GM12878 (cell line): ENCODE measurements around the gene PAX5. TPM values are rescaled to one million over a fixed set of nuclear protein-coding genes. Genes with fewer than 3 reads are reported as not detected.

ENCODE experiments used
- ATAC-seq: fragments of 200-7000 bp; cut with Tn5 transposase; 3 replicates; pipeline ENCODE4 v1.9.1; 2020; ENCODE audit warnings: mild to moderate bottlenecking, moderate library complexity
- BruUV-seq: library from RNA; stranded (reverse); fragments of 400-500 nt; replicated peaks from 2 replicates; lab custom pipeline; 2021; lab: Mats Ljungman, UMichigan
- CTCF ChIA-PET: fragments of 300-600 bp; sonication (Branson Sonifier 250); formaldehyde crosslinking; extraction: SDS; loops from one replicate; lab custom pipeline; 2021; ENCODE audit warnings: inconsistent platforms; lab: Yijun Ruan, JAX
- POLR2A ChIA-PET: fragments of 350-600 bp; formaldehyde crosslinking; extraction: SDS; loops from one replicate; lab custom pipeline; 2021; ENCODE audit warnings: inconsistent platforms; lab: Charles Lee
- RAD21 ChIA-PET: fragments of 300-600 bp; sonication (Branson Sonifier 250); formaldehyde crosslinking; loops from one replicate; lab custom pipeline; 2023; ENCODE audit warnings: antibody characterized with exemption; ENCODE audit not compliant: unreplicated experiment; lab: Charles Lee
- SMC1A ChIA-PET: fragments of 300-600 bp; sonication (Branson Sonifier 250); formaldehyde crosslinking; loops from one replicate; lab custom pipeline; 2023; ENCODE audit not compliant: unreplicated experiment, uncharacterized antibody; lab: Charles Lee
- DNase-seq: peaks from one replicate; pipeline ENCODE4 v3.0.0-alpha.2; 2011; ENCODE audit warnings: low read depth, low spot score
- FAIRE-seq: peaks from 3 replicates; lab custom pipeline; 2011; peaks lifted over from hg19 to GRCh38; lab: Jason Lieb, UNC
- H2AFZ ChIP-seq: 2 replicates; pipeline ENCODE4 v1.6.0; 2011; ENCODE audit warnings: low read depth, low read length, control low read depth; ENCODE audit not compliant: control insufficient read depth
- H3K27ac ChIP-seq: 2 replicates; pipeline ENCODE4 v1.5.1; 2011; ENCODE audit warnings: control low read depth; ENCODE audit not compliant: control insufficient read depth, insufficient read depth
- H3K27me3 ChIP-seq, 2 experiments: replicated peaks in 1 of 2; 2 replicates each; pipeline versions ENCODE4 v1.6.0 to v1.6.1; 2011; ENCODE audit warnings: low read length in 1 of 2; ENCODE audit not compliant: control insufficient read depth in 2 of 2, insufficient read depth in 2 of 2
- H3K36me3 ChIP-seq, 2 experiments: 2 replicates each; pipeline ENCODE4 v1.5.1; 2011; ENCODE audit warnings: low read length in 1 of 2; ENCODE audit not compliant: control insufficient read depth in 2 of 2, insufficient read depth in 2 of 2
- H3K4me1 ChIP-seq: 2 replicates; pipeline ENCODE4 v1.6.1; 2011; ENCODE audit warnings: mild to moderate bottlenecking, low read length, moderate library complexity, mixed read lengths; ENCODE audit not compliant: control insufficient read depth, insufficient read depth
- H3K4me2 ChIP-seq: 2 replicates; pipeline ENCODE4 v1.6.0; 2011; ENCODE audit warnings: control low read depth; ENCODE audit not compliant: control insufficient read depth, insufficient read depth
- H3K4me3 ChIP-seq: fragments of 200-600 bp; sonication (generic); 2 replicates; pipeline ENCODE4 v1.5.1; 2016
- H3K79me2 ChIP-seq: 2 replicates; pipeline ENCODE4 v1.6.0; 2011; ENCODE audit warnings: low read length; ENCODE audit not compliant: control insufficient read depth, insufficient read depth
- H3K9ac ChIP-seq: 2 replicates; pipeline ENCODE4 v1.8.0; 2011; ENCODE audit warnings: low read length, control low read depth, mixed read lengths; ENCODE audit not compliant: control insufficient read depth, insufficient read depth
- H3K9me3 ChIP-seq: replicated peaks from 3 replicates; pipeline ENCODE4 v1.5.1; 2011; ENCODE audit warnings: mild to moderate bottlenecking, low read length; ENCODE audit not compliant: control insufficient read depth, insufficient read depth
- H4K20me1 ChIP-seq: 2 replicates; pipeline ENCODE4 v1.6.0; 2011; ENCODE audit not compliant: control insufficient read depth, insufficient read depth
- ATF7 ChIP-seq: fragments of 450-650 bp; IDR thresholded peaks from 2 replicates; pipeline ENCODE4 v1.6.1; 2016; ENCODE audit warnings: low read depth, mild to moderate bottlenecking
- DPF2 ChIP-seq: fragments of 450-650 bp; IDR thresholded peaks from 2 replicates; pipeline ENCODE4 v1.6.1; 2017; ENCODE audit warnings: mild to moderate bottlenecking
- E2F8 ChIP-seq: fragments of 450-650 bp; IDR thresholded peaks from 2 replicates; pipeline ENCODE4 v1.6.1; 2018; ENCODE audit warnings: mild to moderate bottlenecking, low read depth, moderate library complexity; ENCODE audit not compliant: partially characterized antibody
- NFYA ChIP-seq: IDR thresholded peaks from 2 replicates; pipeline ENCODE4 v1.6.1; 2011; ENCODE audit warnings: low read depth, mild to moderate bottlenecking, low read length, improper control_type of control experiment, borderline replicate concordance
- NFYB ChIP-seq: IDR thresholded peaks from 2 replicates; pipeline ENCODE4 v1.6.1; 2011; ENCODE audit warnings: low read depth, mild to moderate bottlenecking, low read length, improper control_type of control experiment, moderate library complexity; ENCODE audit not compliant: insufficient read depth
- RB1 ChIP-seq: fragments of 450-650 bp; formaldehyde crosslinking; IDR thresholded peaks from 2 replicates; pipeline ENCODE4 v1.6.1; 2017; ENCODE audit warnings: mild to moderate bottlenecking, borderline replicate concordance
- SKIL ChIP-seq: fragments of 450-650 bp; IDR thresholded peaks from 2 replicates; pipeline ENCODE4 v1.6.1; 2017; ENCODE audit warnings: mild to moderate bottlenecking, low read depth, inconsistent platforms; ENCODE audit not compliant: poor library complexity, severe bottlenecking
- YBX1 ChIP-seq: fragments of 450-650 bp; IDR thresholded peaks from 2 replicates; pipeline ENCODE4 v1.6.1; 2016; ENCODE audit warnings: antibody characterized with exemption
- ZNF207 ChIP-seq: fragments of 450-650 bp; IDR thresholded peaks from 2 replicates; pipeline ENCODE4 v1.6.1; 2014; ENCODE audit warnings: antibody characterized with exemption, mild to moderate bottlenecking, borderline replicate concordance
- ZNF622 ChIP-seq: fragments of 450-650 bp; IDR thresholded peaks from 2 replicates; pipeline ENCODE4 v1.6.1; 2017; ENCODE audit warnings: mild to moderate bottlenecking, inconsistent platforms
- WGBS: methylation state at CpG from one replicate; pipeline ENCODE4 v1.1.6; 2016; ENCODE audit warnings: low lambda C conversion rate; ENCODE audit not compliant: insufficient replicate concordance, insufficient coverage; ENCODE audit errors: missing lambda C conversion rate; 5-methylcytosine and 5-hydroxymethylcytosine counted together
- in situ Hi-C: fragments of 300-500 bp; cut with MboI; formaldehyde crosslinking; loops from 9 replicates; pipeline ENCODE4 v1.14.3; 2018; ENCODE audit warnings: mixed read lengths
- intact Hi-C: fragments of 100-400 bp; cut with micrococcal nuclease; formaldehyde crosslinking; loops from one replicate; pipeline ENCODE4 v1.14.2; 2022; ENCODE audit not compliant: unreplicated experiment
- polyA plus RNA-seq, 11 experiments: library from polyadenylated mRNA; depleted of rRNA in 4 of 11; unstranded in 6 of 11; stranded (reverse) in 5 of 11; fragments of >200 nt; fragmentation: Nextera tagmentation in 4 of 11; fragmentation: Illumina TruSeq in 1 of 11; extraction: Ambion mirVana in 4 of 11; extraction: Trizol in 1 of 11; gene quantifications; 1 replicate in 1 of 11; 2 replicates in 10 of 11; pipeline versions ENCODE4 v1.2.1 to v1.2.3, GENCODE V29; 2011 to 2016; ENCODE audit warnings: inconsistent platforms in 2 of 11, missing spikeins in 2 of 11, low read depth in 1 of 11
- total RNA-seq, 4 experiments: library from RNA; depleted of rRNA in 3 of 4; stranded (reverse); fragments of >200 nt in 3 of 4; fragmentation: Illumina TruSeq in 1 of 4; extraction: Trizol in 1 of 4; gene quantifications; 2 replicates each; pipeline versions ENCODE4 v1.2.1 to v1.2.3, GENCODE V29; 2013 to 2021

Gene PAX5
- total and polyA plus RNA-seq, 10 of the 15 experiments (the other 5 are each of a cell fraction or from before 2014, with no cell fraction given) = 2.2 to 123 (median 31.9) TPM

- ChIA-PET POLR2A (interaction anchor here (1.1 to 1.4 kb wide), 2 partner anchors 15 to 19 kb away, joined by 3 to 4 read pairs; no protein-coding TSS in a partner anchor), RAD21 (interaction anchor here (0.6 to 1.5 kb wide), 2 partner anchors 84 to 860 kb away, joined by 3 read pairs; no protein-coding TSS in a partner anchor)
- intact Hi-C loops = no loop called here
- TF ChIP-seq ZNF622 (no peak), YBX1 (no peak), ATF7 (no peak), RB1 (no peak), E2F8 (no peak), SKIL (no peak), DPF2 (no peak), NFYB (no peak), NFYA (no peak), ZNF207 (no peak)
- TF ChIP-seq, all 136 proteins: peak for 0
- Histone ChIP-seq H3K4me3 (no peak overlapping the region), H3K4me2 (no peak overlapping the region), H3K79me2 (no peaks in the 10 kb centered on the region; the same call in 1 of the 2 replicates), H3K36me3 (peaks cover 28 to 42% of the 10 kb centered on the region in 2 experiments), H3K27me3 (no peaks in the 10 kb centered on the region), H4K20me1 (no peaks in the 10 kb centered on the region; the same call in 1 of the 2 replicates), H3K27ac (no peak overlapping the region), H3K9me3 (no peaks in the 10 kb centered on the region; the same call in 2 of the 3 replicates), H3K4me1 (no peaks in the 10 kb centered on the region), H2AFZ (no peak overlapping the region), H3K9ac (no peak overlapping the region)
- CTCF ChIA-PET = interaction anchor here (0.8 to 1.0 kb wide), 2 partner anchors 14 kb away, joined by 3 to 4 read pairs; no protein-coding TSS in a partner anchor
- ATAC-seq (no peak), FAIRE-seq (no peak), DNase-seq (no peak)
- in situ Hi-C loops = loop anchor here (10.0 kb wide), 1 partner anchor 58 kb away; no protein-coding TSS in a partner anchor
- SMC1A ChIA-PET = interaction anchor here (0.9 to 1.0 kb wide), 2 partner anchors 19 to 27 kb away, joined by 4 to 5 read pairs; no protein-coding TSS in a partner anchor
- 91% methylated on average over 9 of the region's 9 CpGs for WGBS
- BruUV-seq = no TSS peak
These were observed 77.2 kb downstream of the PAX5 start for GRCh38 chr9:36956908-36957307.
